ENCODE data around the gene GNAQ. TPM values are rescaled to one million over a fixed set of nuclear protein-coding genes. Genes with fewer than 3 reads are reported as not detected.
"Not testable (repeated sequence)": the region's sequence is repeated elsewhere in the genome, so short reads cannot be mapped to it uniquely, and the experiment has no call there.

The GNAQ gene
- total RNA-seq, 1 donor from 2014 or later: 16.2 TPM

- peak; percentile 47 for ATAC-seq
Measured at GRCh38 chr9:77882294-77882693, 149.3 kb downstream of the GNAQ start.

GRCh38 chr9:77881634-77882033 is 150.0 kb downstream of the GNAQ start:
- DNase-seq (ENCODE audit: low spot score): not testable (repeated sequence)
- peak; percentile 84 for ATAC-seq

More at GRCh38 chr9:77882294-77882693, 149.3 kb downstream of the GNAQ start:
- no peak for DNase-seq (ENCODE audit: low spot score)

GRCh38 chr9:77881111-77881510 is 150.5 kb downstream of the GNAQ start:
- DNase-seq (ENCODE audit: low spot score) (no peak), ATAC-seq (no peak)

GRCh38 chr9:77879437-77879943 is 152.1 kb downstream of the GNAQ start:
- no peak for DNase-seq (ENCODE audit: low spot score)
- no peak for ATAC-seq

GRCh38 chr9:77878793-77879192 is 152.8 kb downstream of the GNAQ start:
- not testable (repeated sequence) for ATAC-seq; DNase-seq (ENCODE audit: low spot score)

GRCh38 chr9:77877976-77878375 is 153.6 kb downstream of the GNAQ start:
- ATAC-seq: no peak
- DNase-seq (ENCODE audit: low spot score): no peak

GRCh38 chr9:77876590-77876989 is 155.0 kb downstream of the GNAQ start:
- ATAC-seq: no peak

GRCh38 chr9:77876091-77876490 is 155.5 kb downstream of the GNAQ start:
- DNase-seq (ENCODE audit: low spot score) (no peak), ATAC-seq (no peak)

More at GRCh38 chr9:77876590-77876989, 155.0 kb downstream of the GNAQ start:
- DNase-seq (ENCODE audit: low spot score): no peak

GRCh38 chr9:77872863-77873262 is 158.7 kb downstream of the GNAQ start:
- DNase-seq (ENCODE audit: low spot score): no peak
- ATAC-seq: no peak

GRCh38 chr9:77872177-77872576 is 159.4 kb downstream of the GNAQ start:
- DNase-seq (ENCODE audit: low spot score) (no peak), ATAC-seq (no peak)

GRCh38 chr9:77871483-77871882 is 160.1 kb downstream of the GNAQ start:
- DNase-seq (ENCODE audit: low spot score) (no peak), ATAC-seq (no peak)

GRCh38 chr9:77866878-77867277 is 164.7 kb downstream of the GNAQ start:
- no peak for ATAC-seq
- no peak for DNase-seq (ENCODE audit: low spot score)

- no peak for DNase-seq (ENCODE audit: low spot score)
Measured at GRCh38 chr9:77865385-77866047, 166.1 kb downstream of the GNAQ start.

GRCh38 chr9:77864211-77864889 is 167.3 kb downstream of the GNAQ start:
- ATAC-seq (peak; percentile 67), DNase-seq (ENCODE audit: low spot score) (no peak)

More at GRCh38 chr9:77865385-77866047, 166.1 kb downstream of the GNAQ start:
- ATAC-seq: peak; percentile 44

- DNase-seq (ENCODE audit: low spot score); ATAC-seq: not testable (repeated sequence)
Measured at GRCh38 chr9:77863638-77864037, 168.0 kb downstream of the GNAQ start.

GRCh38 chr9:77860953-77861352 is 170.7 kb downstream of the GNAQ start:
- not testable (repeated sequence) for ATAC-seq

GRCh38 chr9:77857513-77858259 is 173.9 kb downstream of the GNAQ start:
- no peak for DNase-seq (ENCODE audit: low spot score)

More at GRCh38 chr9:77860953-77861352, 170.7 kb downstream of the GNAQ start:
- DNase-seq (ENCODE audit: low spot score): not testable (repeated sequence)

GRCh38 chr9:77856615-77857014 is 175.0 kb downstream of the GNAQ start:
- ATAC-seq: no peak
- no peak for DNase-seq (ENCODE audit: low spot score)

More at GRCh38 chr9:77857513-77858259, 173.9 kb downstream of the GNAQ start:
- ATAC-seq: no peak

- DNase-seq (ENCODE audit: low spot score): no peak
- ATAC-seq: no peak
Measured at GRCh38 chr9:77854916-77855311, 176.7 kb downstream of the GNAQ start.

- DNase-seq (ENCODE audit: low spot score): no peak
- ATAC-seq: no peak
Measured at GRCh38 chr9:77854258-77854915, 177.2 kb downstream of the GNAQ start.

- ATAC-seq (no peak), DNase-seq (ENCODE audit: low spot score) (no peak)
Measured at GRCh38 chr9:77853716-77854115, 177.9 kb downstream of the GNAQ start.

All from left lobe of liver (tissue), 2 donors.